ENCODE results near the gene METTL26.

DNA sequence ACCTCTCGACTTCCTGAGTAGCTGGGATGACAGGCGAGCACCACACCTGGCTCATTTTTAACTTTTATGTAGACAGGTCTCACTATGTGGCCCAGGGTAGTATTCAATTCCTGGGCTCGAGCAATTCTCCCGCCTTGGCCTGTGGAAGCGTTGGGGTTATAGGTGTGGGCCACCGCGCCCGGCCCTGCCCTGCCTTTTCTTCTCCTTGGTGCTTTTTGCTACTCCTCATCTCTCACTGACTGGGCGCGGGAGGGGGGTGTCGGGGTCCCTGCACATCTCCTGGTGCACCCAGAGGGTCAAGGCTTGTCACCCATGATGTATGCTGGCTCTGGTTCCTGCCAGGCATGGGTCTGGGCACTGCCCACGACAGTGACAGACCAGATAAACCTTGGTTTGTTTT, 8.5 kb upstream of the METTL26 start:
- TF ChIP-seq GATA2 (IDR thresholded peaks at IDR 0.05; ENCODE audit: low read depth, low read length) (no peak), GATA3 (IDR thresholded peaks at IDR 0.05; ENCODE audit: low read depth, low read length) (no peak)
